Endodermal cell (in vitro differentiated cells): ENCODE results near the gene YBX3. TPM values are rescaled to one million over a fixed set of nuclear protein-coding genes. Genes with fewer than 3 reads are reported as not detected.
"Not testable (repeated sequence)": the region's sequence is repeated elsewhere in the genome, so short reads cannot be mapped to it uniquely, and the experiment has no call there.

Experiments
- DNase-seq: peaks from one replicate; pipeline ENCODE4 v3.0.0-alpha.2; 2017
- H3K27ac ChIP-seq: 2 replicates; pipeline ENCODE4 v1.5.1; 2013; ENCODE audit warnings: mild to moderate bottlenecking, low read depth, low read length, moderate library complexity
- H3K27me3 ChIP-seq: 2 replicates; pipeline ENCODE4 v1.6.1; 2013; ENCODE audit warnings: mild to moderate bottlenecking, low read length, moderate library complexity; ENCODE audit not compliant: insufficient read depth, control insufficient read depth, poor library complexity, severe bottlenecking
- H3K36me3 ChIP-seq: 2 replicates; pipeline ENCODE4 v1.7.0; 2013; ENCODE audit warnings: mild to moderate bottlenecking, low read length, moderate library complexity; ENCODE audit not compliant: control insufficient read depth, insufficient read depth
- H3K4me1 ChIP-seq: one replicate; pipeline ENCODE4 v1.7.0; 2013; ENCODE audit warnings: low read length; ENCODE audit not compliant: control insufficient read depth, insufficient read depth
- H3K4me3 ChIP-seq: 2 replicates; pipeline ENCODE4 v1.5.1; 2013; ENCODE audit warnings: mild to moderate bottlenecking, low read length, moderate library complexity
- H3K9ac ChIP-seq: 2 replicates; pipeline ENCODE4 v1.6.1; 2013; ENCODE audit warnings: mild to moderate bottlenecking, low read length, moderate library complexity; ENCODE audit not compliant: poor library complexity, severe bottlenecking; ENCODE audit errors: extremely low read depth
- H3K9me3 ChIP-seq: 2 replicates; pipeline ENCODE4 v1.6.1; 2013; ENCODE audit warnings: mild to moderate bottlenecking, low read length, moderate library complexity; ENCODE audit not compliant: control insufficient read depth
- H3K27ac Mint-ChIP-seq: 2 replicates; pipeline ENCODE4 v1.8.0; 2020; ENCODE audit warnings: mixed read lengths
- H3K27me3 Mint-ChIP-seq: 2 replicates; pipeline ENCODE4 v1.8.0; 2021; ENCODE audit warnings: mild to moderate bottlenecking, mixed read lengths; ENCODE audit not compliant: insufficient read depth
- H3K36me3 Mint-ChIP-seq: 2 replicates; pipeline ENCODE4 v1.8.0; 2020; ENCODE audit warnings: low read depth, mixed read lengths
- H3K4me1 Mint-ChIP-seq: 2 replicates; pipeline ENCODE4 v1.8.0; 2020; ENCODE audit warnings: mixed read lengths
- H3K4me3 Mint-ChIP-seq: 2 replicates; pipeline ENCODE4 v1.8.0; 2020; ENCODE audit warnings: mild to moderate bottlenecking, moderate library complexity, mixed read lengths
- H3K9me3 Mint-ChIP-seq: 2 replicates; pipeline ENCODE4 v1.8.0; 2020; ENCODE audit warnings: mild to moderate bottlenecking, mixed read lengths
- WGBS, 2 experiments: methylation state at CpG; one replicate each; pipeline versions ENCODE4 v1.1.5 to v1.1.7; 2013; ENCODE audit warnings: missing lambda C conversion rate in 2 of 2, mixed read lengths in 1 of 2; ENCODE audit not compliant: insufficient coverage in 1 of 2, insufficient read length in 1 of 2; 5-methylcytosine and 5-hydroxymethylcytosine counted together
- total RNA-seq, 2 donors: library from RNA; stranded (reverse); fragmentation: NEBNext Ultra II Directional in 1 of 2; extraction: Animal tissue kit (Norgen Biotek cat#: 25700) in 1 of 2; gene quantifications; 2 replicates in 1 of 2; 3 replicates in 1 of 2; pipeline ENCODE4 v1.2.1, GENCODE V29; 2021
- TF ChIP-seq, protein P1 (sequence below): fragments of 200-600 bp; sonication (generic); conservative IDR thresholded peaks from 2 replicates; pipeline ENCODE4 v1.5.0; 2021; ENCODE audit warnings: antibody characterized with exemption, mild to moderate bottlenecking

YBX3 gene
- total RNA-seq, 2 donors from 2014 or later, result 251 to 419 TPM

DNA sequence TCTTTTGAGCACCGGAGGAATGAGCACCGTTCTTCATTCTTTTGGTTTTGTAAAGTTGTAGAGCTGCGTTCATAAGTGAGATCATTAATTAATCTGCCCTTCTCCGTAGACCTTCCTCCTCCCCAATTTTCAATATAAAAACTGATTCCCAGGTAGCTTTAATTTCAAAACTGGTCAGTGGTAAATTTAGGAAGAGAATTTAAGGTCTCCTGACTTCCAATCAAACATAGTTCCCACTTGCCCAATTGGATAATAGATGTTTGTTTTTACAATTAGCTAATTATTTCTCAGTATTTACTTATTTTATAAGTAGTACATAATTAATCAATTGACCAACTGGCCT is 27.2 kb upstream of the YBX3 start:
- H3K36me3 ChIP-seq, result no peaks in the 10 kb centered on the region
- Mint-ChIP-seq H3K4me1 (peaks cover 2% of the 10 kb centered on the region), H3K27me3 (peaks cover 13% of the 10 kb centered on the region), H3K36me3 (no peaks in the 10 kb centered on the region), H3K4me3 (no peak overlapping the region), H3K27ac (no peak overlapping the region), H3K9me3 (peaks cover 18% of the 10 kb centered on the region)
- H3K4me1 ChIP-seq, result no peaks in the 10 kb centered on the region
- H3K9ac ChIP-seq, result no peak overlapping the region
- TF ChIP-seq, protein P1, sequence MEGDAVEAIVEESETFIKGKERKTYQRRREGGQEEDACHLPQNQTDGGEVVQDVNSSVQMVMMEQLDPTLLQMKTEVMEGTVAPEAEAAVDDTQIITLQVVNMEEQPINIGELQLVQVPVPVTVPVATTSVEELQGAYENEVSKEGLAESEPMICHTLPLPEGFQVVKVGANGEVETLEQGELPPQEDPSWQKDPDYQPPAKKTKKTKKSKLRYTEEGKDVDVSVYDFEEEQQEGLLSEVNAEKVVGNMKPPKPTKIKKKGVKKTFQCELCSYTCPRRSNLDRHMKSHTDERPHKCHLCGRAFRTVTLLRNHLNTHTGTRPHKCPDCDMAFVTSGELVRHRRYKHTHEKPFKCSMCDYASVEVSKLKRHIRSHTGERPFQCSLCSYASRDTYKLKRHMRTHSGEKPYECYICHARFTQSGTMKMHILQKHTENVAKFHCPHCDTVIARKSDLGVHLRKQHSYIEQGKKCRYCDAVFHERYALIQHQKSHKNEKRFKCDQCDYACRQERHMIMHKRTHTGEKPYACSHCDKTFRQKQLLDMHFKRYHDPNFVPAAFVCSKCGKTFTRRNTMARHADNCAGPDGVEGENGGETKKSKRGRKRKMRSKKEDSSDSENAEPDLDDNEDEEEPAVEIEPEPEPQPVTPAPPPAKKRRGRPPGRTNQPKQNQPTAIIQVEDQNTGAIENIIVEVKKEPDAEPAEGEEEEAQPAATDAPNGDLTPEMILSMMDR, result peak; percentile 22
- H3K4me3 ChIP-seq, result no peak overlapping the region
- DNase-seq, result no peak
- no peak overlapping the region for H3K27ac ChIP-seq
- 0% methylated on average over 2 of the region's 4 CpGs; no CpG with 5 or more reads in 1 of the 2 experiments for WGBS, 2 experiments
- no peaks in the 10 kb centered on the region for H3K27me3 ChIP-seq
- no peaks in the 10 kb centered on the region for H3K9me3 ChIP-seq

DNA sequence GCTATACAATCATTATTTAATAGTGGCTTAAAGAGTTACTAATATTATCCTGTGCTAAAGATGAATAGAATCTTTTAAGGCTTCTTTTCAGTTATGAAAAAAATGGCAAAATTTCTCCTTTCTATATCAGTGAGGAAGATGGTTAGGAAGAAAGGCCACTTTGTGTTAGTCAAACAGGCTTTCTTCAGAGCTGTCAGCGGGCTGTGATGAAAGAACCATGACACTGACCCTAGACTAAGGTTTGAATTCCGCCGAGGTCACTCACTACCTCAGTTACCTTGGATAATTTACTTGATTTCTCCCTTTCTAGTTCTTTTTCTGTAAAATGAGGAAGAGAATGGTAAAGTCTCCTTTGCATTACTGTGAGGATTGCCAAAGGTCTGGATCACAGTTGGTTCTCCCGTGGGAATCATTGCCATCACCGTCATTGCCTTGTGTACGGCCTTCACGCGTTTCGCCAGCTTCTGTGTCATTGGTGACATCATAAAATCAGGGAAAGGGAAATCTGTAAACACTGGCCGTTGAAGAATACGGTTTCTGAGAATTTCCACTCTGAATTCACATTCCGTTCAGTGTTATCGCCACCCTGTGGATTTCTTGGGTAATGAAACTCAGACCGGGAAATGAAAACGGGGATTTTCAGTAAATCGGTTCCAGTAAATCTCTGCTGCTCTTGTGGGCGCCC is 26.7 kb upstream of the YBX3 start:
- no peak overlapping the region for H3K27ac Mint-ChIP-seq
- H3K9me3 ChIP-seq, result no peaks in the 10 kb centered on the region
- DNase-seq, result peak; percentile 91
- 8 to 15% methylated on average over 14 to 17 of the region's 17 CpGs for WGBS, 2 experiments
- H3K4me3 Mint-ChIP-seq, result peak overlapping the region; percentile 32
- peaks cover 13% of the 10 kb centered on the region for H3K27me3 Mint-ChIP-seq
- TF ChIP-seq, protein P1, result peak; percentile 100
- H3K36me3 Mint-ChIP-seq, result no peaks in the 10 kb centered on the region
- no peak overlapping the region for H3K4me3 ChIP-seq
- peaks cover 5% of the 10 kb centered on the region for H3K4me1 Mint-ChIP-seq
- H3K9me3 Mint-ChIP-seq, result peaks cover 13% of the 10 kb centered on the region
- no peak overlapping the region for H3K27ac ChIP-seq
- no peaks in the 10 kb centered on the region for H3K27me3 ChIP-seq
- H3K9ac ChIP-seq, result no peak overlapping the region
- H3K4me1 ChIP-seq, result no peaks in the 10 kb centered on the region
- no peaks in the 10 kb centered on the region for H3K36me3 ChIP-seq

DNA sequence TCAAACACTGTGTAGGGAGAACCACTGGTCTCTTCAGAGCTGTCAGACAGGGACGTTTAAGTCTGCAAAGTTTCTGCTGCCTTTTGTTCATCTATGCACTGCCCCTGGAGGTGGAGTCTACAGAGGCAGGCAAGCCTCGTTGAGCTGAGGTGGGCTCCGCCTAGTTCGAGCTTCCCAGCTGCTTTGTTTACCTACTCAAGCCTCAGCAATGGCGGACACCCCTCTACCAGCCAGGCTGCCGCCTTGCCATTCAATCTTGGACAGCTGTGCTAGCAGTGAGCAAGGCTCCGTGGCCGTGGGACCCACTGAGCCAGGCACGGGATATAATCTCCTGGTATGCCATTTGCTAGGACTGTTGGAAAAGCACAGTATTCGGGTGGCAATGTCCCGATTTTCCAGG is 24.6 kb upstream of the YBX3 start:
- Histone ChIP-seq H3K36me3 (no peaks in the 10 kb centered on the region), H3K9ac (no peak overlapping the region), H3K27ac (no peak overlapping the region), H3K27me3 (no peaks in the 10 kb centered on the region), H3K4me3 (no peak overlapping the region), H3K4me1 (no peaks in the 10 kb centered on the region), H3K9me3 (no peaks in the 10 kb centered on the region)
- peaks cover 13% of the 10 kb centered on the region for H3K27me3 Mint-ChIP-seq
- WGBS, 2 experiments, result 63 to 67% methylated on average over 11 of the region's 11 CpGs
- H3K4me1 Mint-ChIP-seq, result peaks cover 5% of the 10 kb centered on the region
- no peak overlapping the region for H3K27ac Mint-ChIP-seq
- H3K9me3 Mint-ChIP-seq, result peaks cover 9% of the 10 kb centered on the region
- no peak overlapping the region for H3K4me3 Mint-ChIP-seq
- no peak for DNase-seq
- TF ChIP-seq, protein P1, result peak; percentile 15
- no peaks in the 10 kb centered on the region for H3K36me3 Mint-ChIP-seq

DNA sequence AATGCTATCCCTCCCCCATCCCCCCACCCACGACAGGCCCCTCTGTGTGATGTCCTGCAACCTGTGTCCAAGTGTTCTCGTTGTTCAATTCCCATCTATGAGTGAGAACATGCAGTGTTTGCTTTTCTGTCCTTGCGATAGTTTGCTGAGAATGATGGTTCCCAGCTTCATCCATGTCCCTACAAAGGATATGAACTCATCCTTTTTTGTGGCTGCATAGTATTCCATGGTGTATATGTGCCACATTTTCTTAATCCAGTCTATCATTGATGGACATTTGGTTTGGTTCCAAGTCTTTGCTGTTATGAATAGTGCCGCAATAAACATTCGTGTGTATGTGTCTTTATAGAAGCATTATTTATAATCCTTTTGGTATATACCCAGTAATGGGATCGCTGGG is 20.3 kb upstream of the YBX3 start:
- not testable (repeated sequence) for H3K4me1 ChIP-seq, H3K27ac ChIP-seq, H3K4me3 ChIP-seq, H3K27me3 ChIP-seq, H3K36me3 ChIP-seq, H3K27ac Mint-ChIP-seq, H3K36me3 Mint-ChIP-seq, H3K4me3 Mint-ChIP-seq, H3K9me3 Mint-ChIP-seq, H3K9me3 ChIP-seq, DNase-seq, H3K9ac ChIP-seq
- peaks cover 13% of the 10 kb centered on the region for H3K27me3 Mint-ChIP-seq
- 88 to 94% methylated on average over 1 to 4 of the region's 6 CpGs for WGBS, 2 experiments
- H3K4me1 Mint-ChIP-seq, result peaks cover 14% of the 10 kb centered on the region
